Progenitor cell of endocrine pancreas (in vitro differentiated cells): ENCODE data around the gene PSMC1. TPM values are rescaled to one million over a fixed set of nuclear protein-coding genes. Genes with fewer than 3 reads are reported as not detected.
A peak's percentile ranks its signal among the peaks of the same experiment; 100 is the strongest.

Experiments used
- DNase-seq: peaks from one replicate; pipeline ENCODE4 v3.0.0; 2021; ENCODE audit warnings: low spot score; ENCODE audit not compliant: unreplicated experiment
- H3K27ac Mint-ChIP-seq: 2 replicates; pipeline ENCODE4 v1.8.0; 2021; ENCODE audit warnings: mild to moderate bottlenecking, moderate library complexity, mixed read lengths
- H3K27me3 Mint-ChIP-seq: 2 replicates; pipeline ENCODE4 v1.8.0; 2021; ENCODE audit warnings: mixed read lengths
- H3K36me3 Mint-ChIP-seq: 2 replicates; pipeline ENCODE4 v1.8.0; 2022; ENCODE audit warnings: mixed read lengths; ENCODE audit not compliant: insufficient read depth
- H3K4me1 Mint-ChIP-seq: 2 replicates; pipeline ENCODE4 v1.8.0; 2021; ENCODE audit warnings: low read depth, mixed read lengths
- H3K4me3 Mint-ChIP-seq: 2 replicates; pipeline ENCODE4 v1.8.0; 2021; ENCODE audit warnings: low read depth, mild to moderate bottlenecking, moderate library complexity, mixed read lengths
- H3K9me3 Mint-ChIP-seq: 2 replicates; pipeline ENCODE4 v1.8.0; 2021; ENCODE audit warnings: low read depth, mixed read lengths
- CTCF ChIP-seq: fragments of 200-600 bp; sonication (generic); IDR thresholded peaks from one replicate; pipeline ENCODE4 v1.5.0; 2021; ENCODE audit warnings: antibody characterized with exemption, mild to moderate bottlenecking; ENCODE audit not compliant: unreplicated experiment
- total RNA-seq: library from RNA; stranded (reverse); gene quantifications from 2 replicates; pipeline ENCODE4 v1.2.1, GENCODE V29; 2021

PSMC1 gene
- total RNA-seq, 1 donor from 2014 or later: 96.8 TPM

DNA sequence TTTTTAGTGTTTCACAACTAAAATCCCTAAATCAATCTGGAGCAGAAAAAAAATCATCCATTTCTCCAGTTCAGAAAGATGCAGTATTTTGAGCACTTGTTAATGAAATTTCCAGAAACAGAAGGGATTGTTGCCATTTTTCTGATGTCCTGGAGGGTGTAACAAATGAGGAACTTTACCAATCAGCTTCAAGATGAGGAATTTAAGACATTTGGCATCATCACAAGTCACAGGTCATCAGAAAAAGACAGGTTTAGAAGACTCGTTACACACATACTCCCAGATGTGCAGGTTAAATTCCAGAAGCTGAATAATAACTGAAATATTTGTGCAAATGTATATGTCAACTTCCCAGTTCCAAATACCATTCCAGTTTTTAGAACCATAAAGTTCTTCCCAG, 482 bp upstream of the PSMC1 start:
- TF ChIP-seq CTCF: no peak
- H3K9me3 Mint-ChIP-seq: no peaks in the 10 kb centered on the region
- peaks cover 26% of the 10 kb centered on the region for H3K27me3 Mint-ChIP-seq
- peaks cover 19% of the 10 kb centered on the region for H3K4me1 Mint-ChIP-seq
- peak overlapping the region; percentile 73 for H3K27ac Mint-ChIP-seq
- DNase-seq: no peak
- peaks cover 8% of the 10 kb centered on the region for H3K36me3 Mint-ChIP-seq
- peak overlapping the region; percentile 98 for H3K4me3 Mint-ChIP-seq

- Mint-ChIP-seq H3K4me1 (no peaks in the 10 kb centered on the region), H3K27me3 (no peaks in the 10 kb centered on the region), H3K36me3 (peaks cover 30% of the 10 kb centered on the region), H3K4me3 (no peak overlapping the region), H3K9me3 (peaks cover 5% of the 10 kb centered on the region), H3K27ac (no peak overlapping the region)
- TF ChIP-seq CTCF: no peak
- no peak for DNase-seq
These were observed 7.5 kb downstream of the PSMC1 start for GRCh38 chr14:90263748-90264449.

DNA sequence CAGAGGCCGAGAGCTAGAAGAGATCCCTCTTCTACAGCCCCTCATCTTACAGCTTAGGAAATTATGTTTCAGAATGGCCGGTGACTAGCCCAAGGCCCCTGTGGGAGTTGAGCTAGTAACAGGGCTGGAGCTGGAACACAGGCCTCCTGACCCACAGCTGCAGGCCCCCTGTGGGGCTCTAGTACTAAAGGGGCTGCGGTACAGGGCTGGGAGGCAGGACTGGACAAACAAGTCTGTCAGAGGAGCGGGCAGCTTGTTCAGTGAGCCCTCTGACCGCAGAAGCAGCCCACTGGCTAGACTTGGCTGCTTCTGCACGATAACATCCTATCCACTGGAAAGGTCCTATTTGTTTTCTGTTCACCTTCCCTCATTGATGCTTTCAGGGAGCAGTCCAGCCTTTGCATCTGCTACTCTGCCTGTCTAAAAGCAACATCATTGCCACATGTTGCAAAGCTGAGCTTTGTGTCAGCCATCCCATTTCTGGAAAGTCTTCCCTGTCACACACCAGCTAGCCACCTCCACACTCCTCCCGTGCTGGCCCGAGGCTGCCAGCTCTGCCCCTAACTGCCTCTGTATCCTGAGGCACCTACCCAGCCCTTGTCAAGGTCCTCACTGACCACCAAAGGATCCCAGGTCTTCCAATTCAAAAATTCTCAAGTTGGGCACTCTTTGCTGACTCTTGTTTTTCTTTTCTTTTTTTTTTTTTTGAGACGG, 10.2 kb downstream of the PSMC1 start:
- Mint-ChIP-seq H3K9me3 (no peaks in the 10 kb centered on the region), H3K27me3 (no peaks in the 10 kb centered on the region), H3K27ac (no peak overlapping the region), H3K36me3 (peaks cover 29% of the 10 kb centered on the region), H3K4me3 (no peak overlapping the region), H3K4me1 (no peaks in the 10 kb centered on the region)
- no peak for DNase-seq
- no peak for TF ChIP-seq CTCF

- TF ChIP-seq CTCF: no peak
- H3K36me3 Mint-ChIP-seq: peaks cover 33% of the 10 kb centered on the region
- H3K27ac Mint-ChIP-seq: no peak overlapping the region
- no peak for DNase-seq
- H3K27me3 Mint-ChIP-seq: no peaks in the 10 kb centered on the region
- no peaks in the 10 kb centered on the region for H3K4me1 Mint-ChIP-seq
- H3K9me3 Mint-ChIP-seq: no peaks in the 10 kb centered on the region
- H3K4me3 Mint-ChIP-seq: no peak overlapping the region
These were observed 12.1 kb downstream of the PSMC1 start for GRCh38 chr14:90268420-90268819.

DNA sequence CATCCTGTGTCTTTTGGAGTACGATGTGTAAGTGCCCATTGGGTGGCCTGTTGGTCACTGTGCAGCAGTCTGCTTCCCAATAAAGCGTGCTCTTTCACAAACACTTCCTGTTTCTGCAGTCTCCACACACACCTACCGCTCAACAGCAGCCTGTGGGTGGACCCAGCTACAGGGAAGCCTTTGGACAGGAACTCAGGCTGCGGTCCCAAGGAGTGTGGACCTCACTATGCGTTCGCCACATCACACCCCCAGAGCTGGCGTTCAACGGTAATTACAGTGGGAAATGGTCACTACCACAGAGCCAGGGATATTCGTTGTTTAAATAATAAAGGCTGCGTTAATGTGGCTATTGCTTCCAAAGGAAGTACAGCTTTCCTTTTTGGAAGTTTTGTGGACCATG, 16.2 kb downstream of the PSMC1 start:
- no peak overlapping the region for H3K4me3 Mint-ChIP-seq
- no peaks in the 10 kb centered on the region for H3K4me1 Mint-ChIP-seq
- H3K27ac Mint-ChIP-seq: no peak overlapping the region
- DNase-seq: no peak
- peaks cover 27% of the 10 kb centered on the region for H3K36me3 Mint-ChIP-seq
- no peak for TF ChIP-seq CTCF
- H3K9me3 Mint-ChIP-seq: no peaks in the 10 kb centered on the region
- no peaks in the 10 kb centered on the region for H3K27me3 Mint-ChIP-seq
